ENCODE data around the gene UTP14C.
"Not testable (repeated sequence)": the region's sequence is repeated elsewhere in the genome, so short reads cannot be mapped to it uniquely, and the experiment has no call there.

The UTP14C gene

DNA sequence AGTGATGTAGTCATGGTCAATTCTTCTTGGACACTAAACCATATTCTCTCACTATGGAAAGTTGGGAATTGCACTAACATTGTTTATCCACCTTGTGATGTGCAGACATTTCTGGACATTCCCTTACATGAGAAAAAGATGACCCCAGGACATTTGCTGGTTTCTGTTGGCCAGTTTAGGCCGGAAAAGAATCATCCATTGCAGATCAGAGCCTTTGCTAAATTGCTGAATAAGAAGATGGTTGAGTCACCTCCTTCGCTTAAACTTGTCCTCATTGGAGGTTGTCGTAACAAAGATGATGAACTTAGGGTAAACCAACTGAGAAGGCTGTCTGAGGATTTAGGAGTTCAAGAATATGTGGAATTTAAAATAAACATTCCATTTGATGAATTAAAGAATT is at the start of gene UTP14C:
TSS of gene UTP14C (plus strand) at position 211 of the 400 bp plus-strand sequence. CDS start 4,114 bp downstream, outside the sequence.
- no peak for DNase-seq

- DNase-seq = no peak
Observed at GRCh38 chr13:51976423-51976822, 48.1 kb upstream of the UTP14C start.

GRCh38 chr13:51976890-51977289 is 47.6 kb upstream of the UTP14C start:
- DNase-seq = no peak

DNA sequence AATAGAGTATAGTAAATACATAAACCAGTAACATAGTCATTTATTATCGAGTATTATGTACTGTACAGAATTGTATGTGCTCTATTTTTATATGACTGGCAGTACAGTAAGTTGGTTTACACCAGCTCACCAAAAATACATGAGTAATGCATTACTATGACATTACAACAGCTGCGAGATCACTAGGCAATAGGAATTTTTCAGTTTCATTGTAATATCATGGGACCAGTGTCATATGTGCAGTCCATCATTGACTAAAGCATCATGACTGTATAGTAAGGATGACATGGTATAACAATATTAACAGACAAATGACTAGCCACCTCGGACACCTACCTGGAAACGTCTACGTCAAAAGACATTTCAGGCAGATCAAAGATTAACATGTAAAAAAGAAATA is 46.9 kb upstream of the UTP14C start:
- no peak for DNase-seq

- no peak for DNase-seq
Observed at GRCh38 chr13:51978796-51979556, 45.5 kb upstream of the UTP14C start.

DNA sequence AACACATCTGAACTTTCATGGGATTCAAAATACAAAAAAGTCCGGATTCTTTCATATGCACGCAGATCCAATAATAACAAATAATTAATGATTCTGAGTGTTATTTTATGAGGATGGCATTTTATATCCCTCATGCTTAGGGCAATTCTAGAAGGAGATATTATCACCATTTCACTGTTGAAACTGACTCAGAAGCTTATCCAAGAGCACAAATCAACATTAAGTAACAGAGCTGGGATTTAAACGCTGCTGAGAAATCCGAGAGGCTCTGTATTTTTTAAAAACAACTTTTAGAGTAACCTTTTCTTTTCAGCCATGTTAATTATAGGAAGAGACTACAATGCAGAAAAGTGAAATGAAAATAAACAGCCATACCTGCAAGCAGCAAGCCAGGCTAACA is 43.6 kb upstream of the UTP14C start:
- no peak for DNase-seq

DNA sequence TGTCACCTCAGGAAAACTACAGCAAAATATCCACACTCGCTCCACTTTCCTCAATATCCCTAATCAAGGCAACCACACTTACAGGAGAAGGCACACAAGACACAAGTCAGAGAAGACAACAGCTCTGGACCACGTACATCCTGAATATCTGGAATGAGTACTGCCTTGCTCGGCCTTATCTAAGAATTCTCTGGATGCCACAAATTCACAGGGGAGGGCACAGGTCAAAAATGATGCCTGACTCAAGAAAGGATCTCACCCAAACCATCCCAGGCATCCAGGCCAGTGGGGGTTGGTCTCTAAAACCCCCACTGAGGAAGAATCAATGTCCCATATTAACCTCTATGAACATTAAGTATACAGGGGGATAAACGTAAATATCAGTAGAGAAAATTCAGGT is 43.1 kb upstream of the UTP14C start:
- no peak for DNase-seq

GRCh38 chr13:51983292-51983691 is 41.2 kb upstream of the UTP14C start:
- DNase-seq = not testable (repeated sequence)

- DNase-seq = not testable (repeated sequence)
Observed at GRCh38 chr13:51984904-51985303, 39.6 kb upstream of the UTP14C start.

GRCh38 chr13:51988988-51989618 is 35.4 kb upstream of the UTP14C start:
- DNase-seq = no peak

GRCh38 chr13:51993713-51994112 is 30.8 kb upstream of the UTP14C start:
- no peak for DNase-seq

DNA sequence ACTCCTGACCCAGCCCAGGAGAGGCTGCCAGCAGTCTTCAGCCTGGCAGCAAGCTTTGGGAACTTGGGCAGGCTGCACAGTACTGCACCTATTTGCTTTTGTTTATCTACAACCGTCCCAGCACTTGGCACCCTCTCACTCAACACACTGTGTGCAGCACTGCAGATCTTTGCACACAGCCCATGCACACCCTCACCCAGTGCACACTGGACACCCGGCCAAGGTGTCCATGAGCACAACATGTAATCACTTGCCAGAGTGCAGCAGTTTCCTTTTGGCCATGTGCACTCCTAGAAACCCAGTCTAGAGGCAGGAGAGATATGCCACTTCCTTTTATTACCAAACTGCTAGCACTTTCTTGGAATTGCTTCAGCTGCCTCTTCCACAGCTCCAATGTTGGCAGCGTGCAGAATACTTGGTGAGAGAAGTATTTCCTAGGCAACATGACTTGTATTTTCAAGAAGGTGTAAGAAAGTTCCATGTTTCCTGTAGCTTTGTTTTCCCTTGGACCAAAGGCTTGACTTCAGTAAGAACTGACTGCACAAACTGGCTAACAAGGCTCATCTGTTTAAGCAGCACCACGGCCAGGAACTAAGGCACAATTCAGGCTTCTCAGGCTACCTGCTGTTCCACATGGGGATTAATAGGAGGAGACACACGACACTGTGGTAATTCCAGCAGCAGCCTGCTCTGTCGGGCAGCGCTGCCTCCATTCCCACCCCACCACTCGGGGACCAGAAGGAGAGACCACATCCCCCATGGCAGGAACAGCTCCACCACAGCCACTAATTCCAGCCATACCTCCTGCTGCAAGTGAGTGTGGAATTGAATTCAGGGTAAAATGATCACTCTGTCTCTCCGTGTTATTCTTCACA is 28.6 kb upstream of the UTP14C start:
- peak; percentile 58 for DNase-seq

GRCh38 chr13:51996641-51997040 is 27.9 kb upstream of the UTP14C start:
- no peak for DNase-seq

DNA sequence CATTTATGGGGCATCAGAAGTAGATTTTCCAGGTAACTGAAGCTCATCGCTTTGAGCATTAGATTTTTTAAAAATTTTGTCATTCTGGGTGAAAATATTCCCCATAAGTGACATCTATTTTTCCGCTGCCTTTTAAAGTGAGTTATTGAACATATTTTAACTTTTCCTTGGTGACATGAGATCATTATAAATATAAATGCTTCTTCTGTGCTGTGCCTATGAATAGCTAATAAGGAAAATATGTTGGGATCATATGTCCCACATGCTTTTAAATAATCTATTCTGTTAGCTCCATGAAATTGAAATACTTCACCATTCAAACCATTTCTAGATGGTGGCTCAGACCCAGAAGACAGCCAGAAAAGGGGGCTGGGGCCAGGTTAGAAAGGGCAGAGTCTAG is 27.3 kb upstream of the UTP14C start:
- DNase-seq = no peak

GRCh38 chr13:51997641-51998330 is 26.7 kb upstream of the UTP14C start:
- DNase-seq = no peak

DNA sequence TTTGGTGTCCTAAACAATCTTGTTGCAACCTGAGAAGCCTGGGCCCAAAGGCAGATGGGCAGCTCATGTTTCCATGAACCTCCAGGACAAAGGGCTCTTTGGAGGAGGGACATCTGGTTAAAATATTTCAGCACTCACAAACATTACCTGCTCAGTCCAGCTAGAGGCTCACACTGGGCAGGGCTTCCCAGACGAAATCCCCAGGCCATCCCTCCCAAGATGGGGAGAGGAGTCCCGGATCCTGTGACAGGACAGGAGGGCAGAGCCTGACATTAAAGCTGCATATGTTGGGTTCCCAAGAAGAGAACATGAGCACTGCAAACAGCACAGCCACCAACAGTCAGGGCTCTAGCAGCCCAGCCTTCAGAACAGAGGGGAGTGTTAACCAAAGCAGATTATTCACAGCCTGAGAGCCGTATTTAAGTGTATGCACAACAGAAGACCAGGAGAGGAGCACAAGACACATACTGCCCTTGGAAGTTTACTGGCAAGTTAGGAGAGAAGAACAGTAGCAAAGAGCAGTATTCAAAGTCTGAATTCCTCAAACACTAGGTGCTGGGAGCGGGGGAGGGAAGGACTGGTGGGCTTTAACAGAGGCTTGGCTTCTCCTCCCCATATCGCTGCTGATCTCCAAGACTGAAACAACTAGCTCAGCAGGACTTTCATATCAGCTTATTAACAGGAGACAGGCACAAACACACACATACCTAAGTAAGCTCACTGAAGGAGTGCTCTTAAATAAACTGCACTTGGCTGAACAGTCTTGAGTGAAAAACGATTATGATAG is 25.6 kb upstream of the UTP14C start:
- DNase-seq = peak; percentile 57

- DNase-seq = peak; percentile 4
Observed at GRCh38 chr13:51999510-51999911, 25.0 kb upstream of the UTP14C start.

- DNase-seq = no peak
Observed at GRCh38 chr13:51999921-52000320, 24.6 kb upstream of the UTP14C start.

DNA sequence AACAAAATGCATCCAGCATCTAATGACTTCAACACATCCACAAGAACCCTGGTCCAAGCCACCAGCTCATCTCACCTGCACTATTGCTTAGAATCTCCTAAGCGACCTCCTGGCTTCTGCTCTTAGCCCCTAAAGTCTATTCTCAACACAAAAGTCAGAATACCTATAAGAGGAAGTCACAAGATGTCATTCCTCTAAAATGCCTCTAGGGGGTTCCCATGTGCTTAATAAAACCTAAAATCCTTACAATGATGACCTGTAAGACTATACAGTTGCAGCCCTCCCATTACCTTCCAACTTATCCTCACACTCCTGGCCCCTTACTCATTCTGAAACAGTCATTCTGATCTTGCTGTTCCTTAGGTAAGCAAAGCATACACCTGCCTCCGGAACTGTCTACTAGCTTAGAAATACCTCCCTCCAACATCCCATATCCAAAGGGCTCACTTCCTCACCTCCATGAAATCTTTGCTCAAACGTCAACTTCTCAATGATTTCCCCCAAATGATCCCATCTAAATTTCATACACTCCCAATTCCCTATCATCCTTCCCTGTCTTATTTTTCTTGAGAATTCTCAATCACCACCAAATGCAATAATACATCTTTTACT is 23.3 kb upstream of the UTP14C start:
- peak; percentile 36 for DNase-seq

DNA sequence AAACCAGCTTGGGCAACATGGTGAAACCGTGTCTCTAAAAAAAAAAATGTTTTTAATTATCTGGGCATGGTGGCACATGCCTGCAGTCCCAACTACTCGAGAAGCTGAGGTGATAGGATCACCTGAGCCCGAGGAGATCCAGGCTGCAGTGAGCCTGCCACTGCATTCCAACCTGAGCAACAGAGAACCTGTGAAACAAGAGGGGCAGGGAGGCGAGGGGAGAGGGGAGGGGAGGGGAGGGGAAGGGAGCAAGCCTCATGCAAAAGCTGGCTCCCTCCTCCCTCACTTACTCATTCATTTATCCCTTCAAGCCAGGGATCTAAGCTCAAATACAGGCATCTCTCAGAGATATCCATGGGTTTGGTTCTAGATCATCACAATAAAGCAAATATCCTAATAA is 22.1 kb upstream of the UTP14C start:
- DNase-seq = peak; percentile 67

GRCh38 chr13:52003541-52003940 is 20.9 kb upstream of the UTP14C start:
- peak; percentile 92 for DNase-seq

Measured in NCI-H2171 treated with DMSO at 0.1 percent for 48 hours (cell line).